Nephron (organoid): ENCODE data around the gene TBC1D10B.

Experiments used
- H3K27ac Mint-ChIP-seq, 3 experiments: 2 replicates each; pipeline ENCODE4 v1.8.0; 2020; ENCODE audit warnings: mixed read lengths in 3 of 3, mild to moderate bottlenecking in 2 of 3, moderate library complexity in 1 of 3
- H3K27me3 Mint-ChIP-seq: 2 replicates; pipeline ENCODE4 v1.8.0; 2021; ENCODE audit warnings: low read depth, mild to moderate bottlenecking, moderate library complexity, mixed read lengths
- H3K36me3 Mint-ChIP-seq: 2 replicates; pipeline ENCODE4 v1.8.0; 2020; ENCODE audit warnings: low read depth, mixed read lengths
- H3K4me1 Mint-ChIP-seq: 2 replicates; pipeline ENCODE4 v1.8.0; 2020; ENCODE audit warnings: mixed read lengths
- H3K4me3 Mint-ChIP-seq, 3 experiments: 2 replicates each; pipeline ENCODE4 v1.8.0; 2020; ENCODE audit warnings: mild to moderate bottlenecking in 3 of 3, mixed read lengths in 3 of 3, moderate library complexity in 2 of 3
- H3K9me3 Mint-ChIP-seq: 2 replicates; pipeline ENCODE4 v1.8.0; 2020; ENCODE audit warnings: mixed read lengths
- TF ChIP-seq, protein P1 (sequence below), 3 experiments: fragments of 200-600 bp; sonication (generic); IDR thresholded peaks; one replicate each; pipeline ENCODE4 v1.5.0; 2021; ENCODE audit warnings: antibody characterized with exemption in 3 of 3; ENCODE audit not compliant: unreplicated experiment in 3 of 3

Gene TBC1D10B

DNA sequence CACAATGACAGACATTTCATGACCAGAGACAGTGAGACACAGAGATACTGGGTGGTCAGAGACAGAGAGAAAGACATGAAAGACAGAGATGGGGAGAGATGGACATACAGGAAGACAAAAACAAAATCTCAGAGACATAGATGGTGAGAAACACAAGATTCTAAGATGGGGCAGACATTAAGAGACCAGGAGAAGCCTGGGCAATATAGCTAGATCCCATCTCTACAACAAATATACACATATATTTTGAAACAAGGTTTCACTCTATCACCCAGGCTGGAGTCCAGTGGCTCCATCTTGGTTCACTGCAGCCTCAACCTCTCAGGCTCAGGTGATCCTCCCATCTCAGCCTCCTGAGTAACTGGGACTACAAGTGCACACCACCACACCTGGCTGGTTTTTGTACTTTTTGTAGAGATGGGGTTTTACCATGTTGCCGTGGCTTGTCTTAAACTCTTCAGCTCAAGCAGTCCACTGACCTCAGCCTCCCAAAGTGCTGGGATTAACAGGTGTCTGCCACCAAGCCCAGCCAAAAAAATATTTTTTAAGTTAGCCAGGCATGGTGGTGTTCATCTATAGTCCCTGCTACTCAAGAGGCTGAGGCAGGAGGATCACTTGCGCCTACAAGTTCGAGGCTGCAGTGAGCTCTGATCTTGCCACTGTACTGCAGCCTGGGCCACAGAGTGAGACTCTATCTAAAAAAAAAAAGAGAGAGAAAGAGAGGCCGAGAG is 9.9 kb upstream of the TBC1D10B start:
- Mint-ChIP-seq H3K27ac (peak overlapping the region; percentile 35 to 59 (median 51)), H3K4me1 (peaks cover 23% of the 10 kb centered on the region), H3K36me3 (no peaks in the 10 kb centered on the region), H3K9me3 (no peaks in the 10 kb centered on the region), H3K27me3 (peaks cover 4% of the 10 kb centered on the region), H3K4me3 (peak overlapping the region; percentile 87 to 96 (median 88))
- TF ChIP-seq, protein P1, sequence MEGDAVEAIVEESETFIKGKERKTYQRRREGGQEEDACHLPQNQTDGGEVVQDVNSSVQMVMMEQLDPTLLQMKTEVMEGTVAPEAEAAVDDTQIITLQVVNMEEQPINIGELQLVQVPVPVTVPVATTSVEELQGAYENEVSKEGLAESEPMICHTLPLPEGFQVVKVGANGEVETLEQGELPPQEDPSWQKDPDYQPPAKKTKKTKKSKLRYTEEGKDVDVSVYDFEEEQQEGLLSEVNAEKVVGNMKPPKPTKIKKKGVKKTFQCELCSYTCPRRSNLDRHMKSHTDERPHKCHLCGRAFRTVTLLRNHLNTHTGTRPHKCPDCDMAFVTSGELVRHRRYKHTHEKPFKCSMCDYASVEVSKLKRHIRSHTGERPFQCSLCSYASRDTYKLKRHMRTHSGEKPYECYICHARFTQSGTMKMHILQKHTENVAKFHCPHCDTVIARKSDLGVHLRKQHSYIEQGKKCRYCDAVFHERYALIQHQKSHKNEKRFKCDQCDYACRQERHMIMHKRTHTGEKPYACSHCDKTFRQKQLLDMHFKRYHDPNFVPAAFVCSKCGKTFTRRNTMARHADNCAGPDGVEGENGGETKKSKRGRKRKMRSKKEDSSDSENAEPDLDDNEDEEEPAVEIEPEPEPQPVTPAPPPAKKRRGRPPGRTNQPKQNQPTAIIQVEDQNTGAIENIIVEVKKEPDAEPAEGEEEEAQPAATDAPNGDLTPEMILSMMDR (IDR thresholded peaks at IDR 0.05; ENCODE audit: unreplicated experiment in 3 of 3) = no peak

DNA sequence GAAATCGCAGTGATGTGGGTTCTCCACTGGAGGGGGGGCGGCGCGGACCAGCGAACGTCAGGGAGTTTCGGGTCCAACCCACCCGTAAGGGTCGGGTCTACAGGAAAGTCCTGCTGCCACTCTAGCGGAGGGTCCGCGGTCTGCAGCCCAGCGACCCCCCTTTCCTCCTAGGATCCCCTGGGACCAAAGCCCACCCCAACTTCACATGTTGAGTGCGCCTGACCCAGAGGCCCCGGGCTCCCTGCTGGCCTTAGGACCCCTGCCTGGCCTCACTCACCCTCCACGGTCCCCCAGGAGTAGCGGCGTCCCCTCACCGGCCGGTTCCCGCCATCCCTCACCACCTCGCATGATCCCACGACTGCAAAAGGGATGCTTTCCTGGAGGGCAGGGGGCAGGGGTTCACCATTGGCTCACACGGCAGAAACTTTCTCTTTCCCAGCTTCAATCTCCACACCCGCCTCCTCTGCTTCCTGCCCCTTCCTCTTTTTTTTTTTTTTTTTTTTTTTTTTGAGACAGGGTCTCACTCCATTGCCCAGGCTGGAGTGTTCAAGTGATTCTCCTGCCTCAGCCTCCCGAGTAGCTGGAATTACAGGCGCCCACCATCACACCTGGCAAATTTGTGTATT is 9.0 kb upstream of the TBC1D10B start:
- Mint-ChIP-seq H3K4me1 (peaks cover 23% of the 10 kb centered on the region), H3K27ac (peak overlapping the region; percentile 99 to 100 (median 99)), H3K27me3 (peaks cover 4% of the 10 kb centered on the region), H3K4me3 (peak overlapping the region; percentile 87 to 96 (median 88)), H3K36me3 (no peaks in the 10 kb centered on the region), H3K9me3 (no peaks in the 10 kb centered on the region)
- TF ChIP-seq, protein P1 (IDR thresholded peaks at IDR 0.05; ENCODE audit: unreplicated experiment in 3 of 3) = no peak

- Mint-ChIP-seq H3K4me3 (peak overlapping the region; percentile 87 to 96 (median 88)), H3K36me3 (no peaks in the 10 kb centered on the region), H3K4me1 (peaks cover 19% of the 10 kb centered on the region), H3K27ac (peak overlapping the region; percentile 99 to 100 (median 99)), H3K27me3 (peaks cover under 1% of the 10 kb centered on the region), H3K9me3 (no peaks in the 10 kb centered on the region)
- TF ChIP-seq, protein P1 (IDR thresholded peaks at IDR 0.05; ENCODE audit: unreplicated experiment in 3 of 3) = no peak
Measured at GRCh38 chr16:30378236-30379157, 8.2 kb upstream of the TBC1D10B start.

DNA sequence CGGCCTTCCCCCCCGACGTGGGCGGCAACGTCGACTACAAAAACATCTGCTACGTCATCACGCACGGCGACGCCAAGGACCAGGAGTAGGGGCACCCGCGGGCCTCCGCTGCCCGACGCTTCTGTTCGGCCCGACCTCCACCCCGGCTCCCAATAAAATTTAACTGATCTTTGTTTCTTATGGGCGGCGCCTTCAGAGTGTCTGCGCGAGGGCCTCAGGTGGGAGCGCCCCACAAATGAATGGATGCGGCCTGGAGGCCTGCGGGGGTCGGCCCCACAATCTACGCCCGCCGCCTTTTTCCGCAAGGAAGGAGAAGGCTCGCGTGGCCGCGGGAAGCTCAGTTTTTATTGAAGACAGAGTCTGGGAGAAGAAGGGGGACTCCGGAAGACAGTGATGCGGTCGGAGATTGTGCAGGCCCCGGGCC is 7.5 kb upstream of the TBC1D10B start:
- Mint-ChIP-seq H3K36me3 (no peaks in the 10 kb centered on the region), H3K4me1 (peaks cover 18% of the 10 kb centered on the region), H3K27me3 (no peaks in the 10 kb centered on the region), H3K27ac (peak overlapping the region; percentile 99 to 100 (median 99)), H3K9me3 (no peaks in the 10 kb centered on the region), H3K4me3 (peak overlapping the region; percentile 87 to 96 (median 88))
- TF ChIP-seq, protein P1 (IDR thresholded peaks at IDR 0.05; ENCODE audit: unreplicated experiment in 3 of 3) = no peak

DNA sequence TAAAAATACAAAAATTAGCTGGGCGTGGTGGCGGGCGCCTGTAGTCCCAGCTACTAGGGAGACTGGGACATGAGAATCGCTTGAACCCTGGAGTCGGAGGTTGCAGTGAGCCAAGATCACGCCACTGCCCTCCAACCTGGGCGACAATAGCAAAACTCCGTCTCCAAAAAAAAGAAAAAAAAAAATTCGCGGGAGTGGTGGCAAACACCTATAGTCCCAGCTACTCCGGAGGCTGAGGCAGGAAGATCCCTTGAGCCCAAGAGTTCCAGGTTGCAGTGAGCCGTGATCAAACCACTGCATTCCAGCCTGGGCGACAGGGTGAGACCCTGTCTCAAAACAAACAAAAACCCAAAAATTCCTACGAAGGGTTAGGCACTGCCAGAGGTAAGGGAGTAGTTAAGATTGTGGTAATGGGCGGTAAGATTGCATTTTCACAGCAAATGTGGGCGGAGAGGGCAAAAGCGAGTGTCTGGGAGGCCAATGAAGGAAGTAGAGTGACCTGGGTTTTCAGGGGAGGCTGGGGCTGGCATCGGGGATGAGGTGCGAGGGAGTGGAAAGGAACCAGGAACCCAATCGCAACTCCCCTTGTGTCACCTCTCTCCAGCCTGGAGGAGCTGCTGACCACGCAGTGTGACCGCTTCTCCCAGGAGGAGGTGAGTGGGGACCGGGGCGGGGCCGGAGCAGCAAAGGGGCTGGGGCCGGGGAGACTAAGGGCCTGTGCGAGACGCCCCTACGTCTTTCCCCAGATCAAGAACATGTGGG is 6.9 kb upstream of the TBC1D10B start:
- no peaks in the 10 kb centered on the region for H3K9me3 Mint-ChIP-seq
- TF ChIP-seq, protein P1 (IDR thresholded peaks at IDR 0.05; ENCODE audit: unreplicated experiment in 3 of 3) = no peak
- H3K4me1 Mint-ChIP-seq = peaks cover 23% of the 10 kb centered on the region
- H3K27ac Mint-ChIP-seq = peak overlapping the region; percentile 99 to 100 (median 99)
- no peaks in the 10 kb centered on the region for H3K27me3 Mint-ChIP-seq
- H3K36me3 Mint-ChIP-seq = no peaks in the 10 kb centered on the region
- peak overlapping the region; percentile 87 to 96 (median 88) for H3K4me3 Mint-ChIP-seq
